GM21367 (cell line): ENCODE data around the gene TASP1.

Experiments
- ATAC-seq: cut with Tn5 transposase; IDR thresholded peaks from one replicate; pipeline ENCODE4 v1.9.1; 2021; ENCODE audit not compliant: unreplicated experiment

TASP1 gene

DNA sequence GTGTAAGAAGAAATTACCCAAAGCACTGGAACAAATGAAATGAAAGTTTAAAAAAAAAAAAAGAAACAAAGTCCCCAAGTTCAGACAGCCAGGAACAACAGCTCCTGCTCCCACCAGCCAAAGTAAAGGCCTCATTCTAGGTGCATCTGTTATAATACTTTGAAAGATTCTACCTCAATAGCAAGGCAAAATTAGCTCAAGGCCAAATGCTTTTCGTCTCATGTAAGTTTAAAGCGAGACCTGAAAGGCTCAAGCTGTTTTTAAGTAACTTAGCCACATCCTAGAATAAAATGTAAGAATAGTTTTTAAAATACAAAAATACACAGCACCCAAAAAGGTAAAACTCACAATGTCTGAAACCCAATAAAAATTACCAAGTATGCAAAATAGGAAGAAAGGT, 64.7 kb downstream of the TASP1 start:
- ATAC-seq: no peak

DNA sequence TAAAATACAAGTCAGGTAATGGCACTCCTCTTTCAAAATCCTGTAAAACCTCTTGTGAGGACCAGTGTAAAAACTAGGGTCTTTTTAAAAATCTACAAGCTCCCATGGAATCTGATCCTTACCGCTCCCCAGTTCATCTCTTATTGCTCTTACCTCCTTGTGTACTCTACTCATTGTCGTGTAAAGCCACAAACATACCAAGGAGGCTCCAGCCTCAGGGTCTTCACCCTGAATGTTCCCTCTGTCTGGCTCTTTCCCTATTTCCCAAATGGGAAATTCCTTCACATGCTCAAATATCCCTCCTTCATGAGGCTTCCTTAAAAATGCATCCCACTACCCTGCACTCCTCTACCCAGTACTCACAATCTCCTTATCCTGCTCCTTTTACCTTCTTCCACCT, 67.1 kb downstream of the TASP1 start:
- no peak for ATAC-seq

DNA sequence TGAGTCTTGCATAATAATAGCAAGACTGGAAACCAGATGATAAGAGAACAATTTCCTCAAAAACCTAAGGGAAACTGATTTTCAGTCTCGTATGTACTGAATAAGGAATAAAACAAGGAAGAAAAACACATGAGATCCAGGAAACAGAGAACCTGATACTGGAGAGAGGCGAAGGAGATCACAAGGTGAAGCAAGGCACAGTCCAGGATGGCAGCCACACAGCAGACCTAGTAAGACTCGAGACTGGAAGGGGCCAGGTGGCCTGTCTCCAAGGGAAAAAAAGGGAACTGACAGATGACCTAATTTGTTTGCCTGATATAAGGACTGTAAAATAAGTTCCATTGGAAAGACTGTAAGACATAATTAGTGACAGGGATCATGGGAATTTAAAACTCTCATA, 71.1 kb downstream of the TASP1 start:
- ATAC-seq: no peak

DNA sequence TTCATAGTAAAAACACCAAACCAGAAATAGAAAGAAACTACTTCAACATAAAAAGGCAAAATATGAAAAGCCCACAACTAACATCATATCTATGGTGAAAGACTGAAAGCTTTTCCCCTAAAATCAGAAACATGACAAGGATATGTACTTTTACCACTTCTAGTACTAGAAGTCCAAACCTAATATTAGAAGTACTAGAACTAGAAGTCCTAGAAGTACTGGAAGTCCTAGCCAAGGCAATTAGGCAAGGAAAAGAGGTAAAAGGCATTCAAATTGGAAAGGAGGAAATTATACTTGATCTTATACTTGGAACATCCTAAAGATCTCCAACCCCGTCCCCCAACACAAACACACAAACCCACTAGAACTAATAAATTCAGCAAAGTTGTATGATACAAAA, 74.9 kb downstream of the TASP1 start:
- ATAC-seq: no peak

DNA sequence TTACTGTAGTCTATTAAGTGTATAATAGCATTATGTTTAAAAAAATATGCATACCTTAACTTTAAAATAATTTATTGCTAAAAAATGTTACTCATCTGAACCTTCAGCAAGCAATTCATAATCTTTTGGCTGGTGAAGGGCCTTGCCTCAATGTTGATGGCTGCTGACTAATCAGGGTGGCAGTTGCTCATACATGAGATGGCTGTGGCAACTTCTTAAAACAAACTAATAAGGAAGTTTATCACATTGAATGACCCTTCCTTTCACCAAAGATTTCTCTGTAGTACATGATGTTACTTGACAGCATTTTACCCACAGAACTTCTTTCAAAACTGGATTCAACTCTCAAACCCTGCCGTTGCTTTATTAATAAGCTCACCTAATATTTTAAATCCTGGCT, 84.0 kb downstream of the TASP1 start:
- no peak for ATAC-seq

DNA sequence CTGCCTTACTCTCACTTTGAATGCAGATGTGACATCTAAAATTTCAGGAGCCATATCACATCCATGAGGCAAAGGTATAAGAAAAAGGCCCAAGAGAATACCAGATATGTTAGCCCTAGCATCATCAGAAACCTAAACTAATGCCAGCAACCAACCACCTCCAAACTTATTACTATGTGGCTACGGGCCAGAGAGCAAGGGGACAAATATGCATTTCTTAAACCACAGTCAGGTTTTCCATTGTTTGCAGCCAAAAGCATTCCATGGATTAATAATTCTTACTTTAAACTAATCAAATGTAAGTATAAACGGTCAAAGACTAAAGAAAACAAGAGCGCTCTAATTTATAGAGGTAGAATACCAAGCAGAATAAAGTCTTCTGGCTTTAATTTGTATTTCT, 84.7 kb downstream of the TASP1 start:
- ATAC-seq: no peak

DNA sequence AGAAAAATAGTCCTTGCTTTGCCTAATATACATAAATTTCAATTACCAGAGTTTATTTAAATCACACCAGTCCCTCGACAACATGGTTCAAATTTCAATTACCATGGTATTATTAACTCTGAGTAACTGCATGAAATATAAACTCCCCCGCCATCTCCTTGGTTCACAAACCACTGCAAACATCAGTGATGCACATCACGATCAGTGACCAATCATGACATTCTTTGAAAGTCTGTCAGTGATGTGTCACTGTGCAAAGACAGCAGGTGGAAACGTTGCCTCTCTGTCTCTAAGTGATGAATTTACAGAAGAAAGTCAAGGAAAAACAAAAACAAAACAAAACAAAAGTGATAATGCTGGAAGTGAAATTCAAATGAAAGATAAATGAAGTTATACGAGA, 86.7 kb downstream of the TASP1 start:
- no peak for ATAC-seq

DNA sequence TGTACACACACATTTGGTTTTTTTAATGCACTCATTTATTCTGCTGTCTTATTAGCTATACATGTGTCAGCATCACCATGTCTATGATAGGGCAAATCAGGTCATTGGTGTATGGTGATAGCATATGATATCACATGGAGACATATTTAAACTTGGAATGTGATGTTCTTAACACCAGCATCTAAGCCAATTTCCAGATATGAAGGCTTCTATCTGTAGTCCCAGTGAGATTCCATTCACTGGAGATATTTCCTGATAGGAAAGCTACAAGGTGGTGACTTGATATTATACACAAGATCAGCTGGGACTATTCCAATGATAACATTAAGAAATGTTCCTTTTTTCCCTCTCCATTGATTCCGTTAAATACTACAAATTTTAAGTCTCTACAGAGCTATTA, 89.3 kb downstream of the TASP1 start:
- no peak for ATAC-seq

DNA sequence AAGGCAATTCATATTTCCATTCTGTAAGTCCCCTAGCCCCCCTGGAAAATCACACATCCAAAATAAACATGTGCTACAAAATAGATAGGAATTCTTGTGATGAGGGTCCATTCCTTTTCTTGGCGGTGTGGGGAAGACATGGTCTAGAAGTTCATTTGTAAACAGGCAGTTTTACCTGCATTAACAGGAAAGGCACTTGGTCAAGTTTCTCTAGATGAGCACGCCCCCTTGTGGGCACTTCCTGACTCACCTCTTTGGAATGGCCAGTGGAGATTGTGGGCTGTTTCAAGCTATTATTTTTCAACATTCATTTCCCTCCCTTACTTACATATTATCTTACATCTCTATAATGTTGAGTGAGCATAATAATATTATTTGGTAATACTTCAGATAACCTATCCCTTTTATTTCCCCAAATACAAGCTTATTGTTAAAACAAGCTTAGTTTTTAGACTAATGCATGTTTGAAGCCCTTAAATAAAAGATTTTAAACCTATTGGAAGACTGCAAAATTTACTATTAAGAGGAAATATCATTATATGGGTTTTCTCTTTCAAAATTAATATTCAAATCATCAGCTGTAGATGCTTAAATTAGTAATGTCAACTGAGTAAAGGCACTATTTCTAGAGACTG, 92.1 kb downstream of the TASP1 start:
- ATAC-seq: peak; percentile 78

DNA sequence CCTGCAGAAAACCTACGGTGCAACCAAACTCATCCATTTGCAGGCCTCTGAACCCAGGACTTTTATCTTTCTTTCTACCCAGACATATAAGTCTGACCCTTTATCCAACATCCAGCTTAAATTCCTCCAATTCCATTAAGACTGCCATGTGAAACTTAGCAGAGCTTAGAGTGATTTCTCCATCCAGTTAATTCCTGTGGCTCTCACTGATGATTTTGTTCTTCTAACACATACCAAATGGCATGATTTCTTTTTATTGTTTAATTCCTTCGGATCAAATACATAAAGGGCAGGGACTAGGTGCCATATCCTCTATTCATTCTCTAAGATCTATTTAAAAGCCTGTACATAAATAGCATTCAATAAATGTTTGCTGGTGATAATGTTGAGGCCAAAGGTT, 92.9 kb downstream of the TASP1 start:
- ATAC-seq: no peak

DNA sequence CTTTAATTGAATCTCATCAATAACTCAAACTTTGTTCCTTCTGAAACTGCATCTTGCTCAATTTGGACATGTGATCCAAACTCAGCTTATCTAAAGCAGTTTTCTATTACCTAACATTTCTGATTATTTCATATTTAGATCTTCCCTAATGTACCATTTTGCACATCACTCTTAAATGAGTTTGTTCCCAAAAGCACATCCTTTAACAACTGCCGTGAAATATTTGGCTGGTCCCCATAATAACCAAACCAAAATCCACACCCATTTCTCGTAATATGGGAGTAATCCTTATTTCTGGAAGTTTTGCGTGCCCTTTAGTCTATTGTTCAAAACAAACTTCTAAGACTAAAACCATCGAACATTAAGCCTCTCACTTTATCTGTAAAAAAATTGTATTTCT, 94.9 kb downstream of the TASP1 start:
- ATAC-seq: no peak

DNA sequence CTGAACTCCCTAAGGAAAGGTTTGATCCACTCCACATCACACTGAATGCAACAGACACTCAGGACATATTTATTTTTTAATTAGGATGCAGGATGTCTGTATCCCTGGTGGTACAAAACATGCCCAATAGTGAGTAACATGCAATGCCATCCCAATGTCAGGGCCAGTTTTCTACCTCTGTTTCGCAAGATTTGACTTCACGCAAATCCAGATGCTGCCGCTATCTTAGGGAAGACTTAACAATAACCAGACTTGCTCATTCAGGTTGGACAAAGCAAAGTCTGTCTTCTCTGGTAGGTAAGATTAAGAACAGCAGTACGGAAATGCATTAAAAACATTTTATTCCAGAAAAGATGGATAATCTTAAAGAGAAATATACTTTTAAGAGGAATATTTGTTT, 103.1 kb downstream of the TASP1 start:
- ATAC-seq: no peak

DNA sequence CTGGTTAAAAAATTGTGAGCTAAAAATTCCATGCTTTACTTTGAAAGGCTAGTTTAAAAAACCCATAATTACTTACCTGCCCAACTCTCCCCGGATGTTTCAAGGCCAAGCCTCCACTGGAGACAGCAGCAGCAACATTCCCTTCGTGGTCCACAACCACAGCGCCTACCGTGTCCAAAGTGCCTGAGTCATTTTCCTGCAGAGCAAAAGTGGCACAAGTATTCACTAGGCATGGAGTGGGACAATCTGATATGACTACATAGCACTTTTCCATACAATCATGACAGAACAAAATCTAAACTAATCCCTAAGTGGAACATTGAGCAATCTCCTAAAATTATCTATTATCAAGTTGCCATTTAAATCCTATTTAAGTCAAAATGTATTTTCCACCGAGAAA, 104.8 kb downstream of the TASP1 start:
- ATAC-seq: no peak

DNA sequence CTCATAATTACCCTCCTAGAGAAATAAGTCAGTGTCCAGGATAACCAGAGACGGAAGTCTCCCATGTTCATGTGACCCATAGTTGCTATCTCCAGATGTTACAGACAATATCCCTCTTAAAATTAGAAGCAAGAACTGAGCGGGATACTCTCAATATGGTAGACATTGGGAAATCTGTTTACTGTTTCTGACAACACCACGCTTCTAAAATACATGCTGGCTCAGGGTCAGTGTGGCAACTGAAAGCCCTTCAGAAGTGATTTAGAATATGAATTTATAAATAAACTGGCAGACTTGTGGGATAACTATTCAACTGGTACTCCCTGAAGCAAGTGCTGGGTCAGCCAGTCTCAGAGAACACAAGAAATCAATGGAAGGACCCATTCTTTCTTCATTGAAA, 108.6 kb downstream of the TASP1 start:
- no peak for ATAC-seq

DNA sequence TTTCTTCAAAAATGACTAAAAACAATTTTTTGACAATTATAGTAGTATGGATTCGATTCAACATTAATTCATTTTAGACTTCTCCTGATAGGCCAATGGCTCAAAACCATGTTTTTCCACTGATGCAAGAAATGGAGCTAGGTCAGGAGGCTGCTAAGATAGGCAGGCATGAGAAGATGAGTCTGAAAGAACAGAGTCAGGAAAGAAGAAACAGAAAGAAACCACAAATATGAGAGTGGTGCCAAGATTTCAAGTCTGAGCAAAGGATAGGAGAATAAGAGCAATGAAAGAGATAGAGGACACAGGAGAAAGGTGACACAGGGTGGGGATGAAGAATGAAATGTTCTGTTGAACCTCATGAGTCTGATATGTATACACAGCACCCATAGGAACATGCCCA, 112.2 kb downstream of the TASP1 start:
- no peak for ATAC-seq

DNA sequence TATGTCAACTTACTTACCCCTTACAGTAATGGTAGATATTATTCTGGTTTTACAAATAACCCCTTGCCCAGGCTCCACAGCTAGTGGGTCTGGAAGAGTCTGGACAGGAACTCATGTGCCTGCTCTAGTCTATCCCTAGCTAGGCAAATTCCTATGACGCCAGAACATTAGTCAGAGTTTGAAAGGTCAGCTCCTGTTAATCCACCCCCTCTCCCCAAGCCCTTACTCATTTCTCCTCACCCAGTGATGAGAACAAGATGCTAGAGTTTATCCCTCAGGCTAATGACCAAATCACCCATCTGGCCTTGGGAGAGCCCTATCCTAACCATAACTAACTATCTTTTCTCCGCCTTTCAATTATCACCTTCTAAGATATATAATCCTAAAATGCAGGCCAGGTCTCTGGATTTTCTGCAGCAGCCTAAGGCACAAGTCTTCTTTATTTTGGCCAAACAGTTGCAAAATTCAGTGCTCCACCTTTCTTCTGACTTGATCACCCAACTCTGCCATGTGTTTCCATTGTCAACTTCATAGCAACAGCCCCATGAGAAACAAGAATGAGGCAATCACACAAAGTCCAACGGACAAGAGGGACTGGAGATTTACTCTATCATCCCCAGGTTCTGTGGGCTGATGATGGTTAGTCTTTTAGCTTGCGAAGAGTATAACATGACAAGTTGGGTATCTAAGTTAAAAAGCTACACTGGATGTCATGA, 113.3 kb downstream of the TASP1 start:
- no peak for ATAC-seq

DNA sequence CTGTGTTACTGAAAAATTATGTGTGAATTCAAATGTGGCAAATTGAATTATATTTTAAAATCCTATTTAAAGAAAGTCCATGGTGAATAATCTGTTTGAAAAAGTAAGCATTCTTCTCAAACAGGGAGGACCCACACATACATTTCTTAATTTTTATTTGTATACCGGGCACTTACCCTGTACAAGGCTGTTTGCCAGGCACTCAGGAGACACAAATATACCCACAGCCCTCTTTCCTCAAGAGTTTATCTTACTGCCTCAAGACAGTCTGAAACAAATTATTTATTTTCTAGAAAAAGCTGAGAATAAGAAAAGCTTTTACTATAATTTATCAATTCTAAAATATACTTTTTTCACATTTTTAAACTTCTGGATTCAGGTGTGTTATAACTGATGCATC, 114.4 kb downstream of the TASP1 start:
- ATAC-seq: no peak

DNA sequence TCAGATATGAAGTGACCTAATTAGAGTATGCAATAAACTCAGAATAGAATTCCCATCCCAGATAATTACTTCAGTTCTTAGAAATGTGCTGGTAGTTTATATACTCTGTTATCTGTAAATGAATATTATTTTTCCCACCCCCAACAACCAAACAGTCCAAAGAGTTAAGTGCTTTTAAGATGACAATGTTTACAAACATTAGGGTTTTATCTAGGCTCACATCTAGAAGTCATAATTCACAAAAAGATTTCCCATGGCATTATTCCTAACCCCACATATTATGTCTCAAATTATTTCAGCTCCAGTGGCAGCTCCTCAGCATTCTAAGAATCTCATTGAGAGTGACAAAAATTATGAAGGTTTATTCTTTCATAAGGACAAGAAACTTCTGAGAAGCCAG, 120.9 kb downstream of the TASP1 start:
- ATAC-seq: no peak

DNA sequence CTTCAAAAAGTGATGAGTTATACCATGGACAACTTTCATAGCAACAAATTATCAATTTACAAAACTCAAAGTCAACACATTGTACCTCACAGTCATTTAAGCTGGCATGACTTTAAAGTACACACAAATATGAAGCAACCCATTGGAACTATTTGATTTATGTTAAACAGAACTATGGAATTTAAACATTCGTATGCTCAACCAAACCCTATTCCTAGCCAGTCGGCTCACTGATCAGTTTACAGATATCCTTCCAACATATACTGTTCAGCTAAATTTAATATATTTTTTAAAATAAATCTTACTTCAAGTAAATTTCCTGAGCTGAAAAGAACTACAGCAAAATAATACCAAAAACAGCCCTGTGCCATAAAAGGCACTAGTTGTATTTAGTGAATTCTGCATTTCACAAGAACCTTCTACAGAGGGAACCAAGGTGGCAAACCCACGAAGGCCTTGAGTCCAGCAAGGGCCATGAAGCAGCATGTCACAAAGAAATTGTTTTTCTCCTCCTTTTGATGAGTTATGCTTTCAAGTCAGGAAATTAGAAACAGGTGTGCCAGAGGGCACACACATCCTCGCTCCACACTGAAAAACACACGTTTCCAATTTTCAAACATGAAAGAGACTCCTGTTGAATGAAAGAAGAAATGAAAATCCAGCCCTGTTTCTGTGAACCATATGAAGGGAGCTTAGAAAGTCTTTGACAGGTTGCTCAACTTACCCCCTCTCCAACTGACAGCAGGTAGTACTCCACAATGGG, 122.8 kb downstream of the TASP1 start:
- no peak for ATAC-seq

DNA sequence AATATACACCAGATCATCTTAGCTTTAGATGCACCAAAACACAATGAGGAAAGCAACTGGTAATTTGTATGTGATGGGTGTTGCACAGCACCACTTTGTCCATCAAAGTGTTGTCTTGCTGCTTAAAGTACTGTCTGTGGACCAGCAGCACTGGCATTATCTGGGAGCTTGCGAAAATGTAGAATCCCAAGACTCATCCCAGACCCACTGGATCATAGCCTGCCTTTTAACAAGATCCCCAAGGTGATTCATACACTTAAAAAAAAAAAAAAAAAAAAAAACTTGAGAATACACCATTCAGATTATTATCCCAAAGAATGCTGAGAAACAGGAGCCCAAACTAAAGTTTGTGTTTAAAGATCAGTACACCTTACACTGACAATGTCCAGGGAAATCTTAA, 123.4 kb downstream of the TASP1 start:
- no peak for ATAC-seq

DNA sequence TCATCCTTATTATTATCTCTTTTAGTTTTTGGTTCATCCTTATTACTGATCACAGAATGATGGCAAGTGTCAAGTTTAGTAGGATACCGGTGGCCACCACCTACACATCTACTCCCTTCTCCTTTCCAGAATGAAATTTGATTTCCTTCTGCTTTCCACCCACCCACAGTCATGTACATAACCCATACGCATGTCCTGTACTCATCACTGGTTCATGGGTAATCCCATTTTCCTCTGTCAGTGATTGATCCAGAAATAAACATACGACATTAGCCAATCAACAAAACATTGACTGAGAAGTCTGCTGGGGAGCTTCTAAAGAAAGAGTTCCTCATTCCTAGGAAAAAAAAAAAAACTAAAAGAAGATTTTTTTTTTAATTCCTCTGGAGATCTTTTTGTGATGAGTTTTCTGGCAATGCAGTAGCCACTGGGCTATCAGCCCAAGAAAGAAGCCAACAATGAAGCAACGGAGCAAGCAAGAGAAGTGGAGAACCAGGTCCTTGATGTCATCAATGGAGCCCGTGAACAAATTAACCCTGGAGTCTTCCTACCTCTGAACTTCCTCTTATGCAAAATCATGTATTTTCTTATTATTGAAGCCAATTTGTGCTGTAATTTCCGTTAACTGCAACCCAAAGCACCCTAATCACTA, 127.8 kb downstream of the TASP1 start:
- no peak for ATAC-seq

DNA sequence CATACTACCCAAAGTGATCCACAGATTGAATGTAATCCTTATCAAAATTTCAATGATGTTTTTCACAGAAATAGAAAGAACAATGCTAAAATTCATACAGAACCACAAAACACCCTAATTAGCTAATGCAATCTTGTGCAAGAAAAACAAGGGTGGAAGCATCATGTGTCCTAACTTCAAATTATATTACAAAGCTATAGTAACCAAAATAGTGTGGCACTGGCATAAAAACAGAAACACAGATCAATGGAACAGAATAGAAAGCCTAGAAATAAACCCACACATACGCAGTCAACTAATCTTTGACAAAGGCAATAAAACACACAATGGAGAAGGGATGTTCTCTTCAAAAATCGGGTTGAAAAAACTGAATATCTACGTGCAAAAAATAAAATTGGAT, 131.1 kb downstream of the TASP1 start:
- no peak for ATAC-seq
